A204.1 (cell line): Measurements from ENCODE around the gene RBMS2.
A peak's percentile ranks its signal among the peaks of the same experiment; 100 is the strongest.
"Not testable (repeated sequence)": the region's sequence is repeated elsewhere in the genome, so short reads cannot be mapped to it uniquely, and the experiment has no call there.

ENCODE experiments used
- FAIRE-seq: peaks from 2 replicates; lab custom pipeline; 2012; peaks lifted over from hg19 to GRCh38; lab: Jason Lieb, UNC

RBMS2 gene, protein sequence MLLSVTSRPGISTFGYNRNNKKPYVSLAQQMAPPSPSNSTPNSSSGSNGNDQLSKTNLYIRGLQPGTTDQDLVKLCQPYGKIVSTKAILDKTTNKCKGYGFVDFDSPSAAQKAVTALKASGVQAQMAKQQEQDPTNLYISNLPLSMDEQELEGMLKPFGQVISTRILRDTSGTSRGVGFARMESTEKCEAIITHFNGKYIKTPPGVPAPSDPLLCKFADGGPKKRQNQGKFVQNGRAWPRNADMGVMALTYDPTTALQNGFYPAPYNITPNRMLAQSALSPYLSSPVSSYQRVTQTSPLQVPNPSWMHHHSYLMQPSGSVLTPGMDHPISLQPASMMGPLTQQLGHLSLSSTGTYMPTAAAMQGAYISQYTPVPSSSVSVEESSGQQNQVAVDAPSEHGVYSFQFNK

DNA sequence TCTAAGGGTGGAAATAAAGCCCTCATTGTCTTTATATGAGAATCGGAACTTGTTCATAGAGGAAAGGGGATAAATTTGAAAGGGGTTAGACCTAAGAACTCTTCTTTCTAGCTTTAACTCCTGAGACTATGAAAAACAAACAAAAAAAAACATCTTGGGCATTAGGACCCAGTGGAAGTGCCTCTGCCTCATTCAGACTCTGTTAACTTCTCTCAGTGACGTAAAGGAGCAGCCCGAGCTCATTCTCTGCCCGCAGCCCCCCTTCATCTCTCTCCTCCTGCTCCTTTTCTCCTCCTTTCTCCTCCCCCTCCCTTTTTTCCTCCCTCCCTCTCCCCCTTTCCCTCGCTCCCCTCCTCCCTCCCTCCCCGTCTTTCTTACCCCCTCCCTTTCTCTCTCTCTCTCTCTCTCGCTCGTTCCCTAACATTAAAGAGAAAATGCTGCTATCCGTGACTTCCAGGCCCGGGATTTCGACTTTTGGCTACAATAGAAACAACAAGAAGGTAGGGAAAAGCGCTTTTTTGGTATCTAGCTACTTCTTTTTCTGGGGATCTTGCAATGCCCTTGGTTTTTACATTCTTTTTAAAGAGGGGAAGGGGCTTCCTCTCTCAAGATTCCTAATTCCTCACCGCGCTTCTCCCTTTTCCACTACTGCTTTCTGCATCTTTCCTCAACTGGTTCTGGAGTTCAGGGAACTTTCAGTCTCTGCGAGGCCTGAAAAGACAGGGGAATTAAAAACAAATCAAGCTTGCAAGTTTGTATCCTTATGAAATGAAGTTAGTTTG lies at the start of gene RBMS2:
Gene RBMS2 (plus strand): TSS at position 231 of the 782 bp plus-strand sequence. CDS start 204 bp downstream, at position 435.
- peak; percentile 49 for FAIRE-seq

DNA sequence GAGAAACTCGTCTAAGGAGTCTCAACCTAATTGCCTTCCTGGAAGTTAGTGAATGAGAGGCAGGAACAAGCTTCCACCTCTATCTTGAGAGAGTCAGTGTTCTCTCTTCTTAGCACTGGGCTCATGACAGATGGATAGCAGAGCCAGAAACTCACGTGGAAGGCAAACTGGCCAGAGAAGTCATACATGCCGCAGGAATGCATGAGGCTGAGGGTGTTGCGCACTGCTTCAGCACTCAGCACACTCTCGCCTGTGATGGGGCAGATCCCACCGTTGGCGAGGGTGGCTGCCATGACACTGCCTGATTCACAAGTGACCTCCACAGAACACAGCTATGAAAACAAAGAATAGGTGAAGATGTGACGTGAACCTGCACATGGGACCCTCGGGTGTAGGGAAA lies 47.2 kb upstream of the RBMS2 start:
- FAIRE-seq: no peak

DNA sequence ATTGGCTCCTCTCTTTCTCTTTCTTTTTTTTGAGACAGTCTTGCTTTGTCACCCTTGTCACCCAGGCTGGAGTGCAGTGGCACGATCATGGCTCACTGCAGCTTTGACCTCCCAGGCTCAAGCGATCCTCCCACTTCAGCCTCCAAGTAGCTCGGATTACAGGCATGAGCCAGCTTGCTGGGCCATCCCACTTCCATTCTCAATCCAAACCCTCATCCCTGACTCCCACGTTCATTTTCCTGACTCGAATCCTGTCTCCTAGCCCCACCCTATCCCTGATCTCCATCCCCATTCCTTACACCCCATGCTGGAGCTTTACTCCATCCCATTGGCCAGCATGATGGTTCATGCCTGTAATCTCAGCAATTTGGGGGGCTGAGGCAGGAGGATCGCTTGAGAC lies 45.5 kb upstream of the RBMS2 start:
- no peak for FAIRE-seq

DNA sequence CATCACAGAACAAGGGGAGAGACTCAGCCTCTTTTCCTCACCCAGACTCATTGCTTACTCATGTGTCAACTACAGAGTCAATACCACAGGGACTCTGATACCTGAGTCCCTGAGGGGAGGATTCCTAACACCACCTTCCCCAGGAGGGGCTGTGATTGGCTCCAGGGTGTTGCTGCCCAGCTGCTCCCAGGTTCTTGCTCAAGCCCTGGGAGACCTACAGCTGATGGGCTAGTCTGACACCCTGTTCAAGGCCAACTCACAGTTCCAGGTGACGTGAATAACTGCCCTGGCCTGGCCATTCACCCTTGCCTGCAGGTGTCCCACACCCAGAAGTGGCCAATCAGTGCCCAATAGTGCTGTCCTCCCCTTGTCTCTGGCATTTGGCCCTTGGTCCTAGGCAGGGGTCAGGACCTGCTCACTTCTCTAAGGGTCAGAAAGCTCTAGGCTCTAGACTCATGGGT lies 44.6 kb upstream of the RBMS2 start:
- no peak for FAIRE-seq

DNA sequence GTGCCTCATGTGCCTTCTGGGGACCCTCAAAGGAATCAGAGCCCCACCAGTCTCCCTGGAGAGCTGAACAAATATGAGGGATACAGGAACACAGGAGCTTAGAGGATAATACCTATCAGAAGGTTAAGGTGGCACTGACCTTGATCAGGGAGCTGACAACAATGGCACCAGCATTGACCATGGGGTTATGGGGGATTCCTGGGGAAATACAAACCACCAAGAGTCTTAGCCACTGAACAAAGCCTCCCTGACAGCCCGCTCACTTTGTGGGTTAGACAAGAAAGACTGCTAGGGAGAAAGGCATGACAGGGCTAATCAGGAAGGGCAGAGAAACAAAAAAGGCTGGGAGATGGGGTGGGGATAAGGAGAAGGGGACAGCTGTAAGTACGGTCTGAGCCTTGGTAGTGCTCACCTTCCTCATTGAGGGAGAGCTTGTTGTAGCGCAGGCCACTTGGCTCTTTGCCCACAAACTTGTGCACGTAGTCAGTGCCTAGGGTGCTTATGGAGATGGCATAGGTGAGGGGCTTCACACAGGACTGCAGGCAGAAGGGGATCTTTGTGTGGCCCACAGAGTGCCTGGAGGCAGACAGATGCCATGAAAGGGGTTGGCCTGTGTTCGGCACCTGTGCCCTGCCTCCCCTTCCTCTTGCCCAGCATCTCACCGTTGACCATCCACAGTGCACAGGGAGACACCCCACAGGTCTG lies 43.9 kb upstream of the RBMS2 start:
- no peak for FAIRE-seq

DNA sequence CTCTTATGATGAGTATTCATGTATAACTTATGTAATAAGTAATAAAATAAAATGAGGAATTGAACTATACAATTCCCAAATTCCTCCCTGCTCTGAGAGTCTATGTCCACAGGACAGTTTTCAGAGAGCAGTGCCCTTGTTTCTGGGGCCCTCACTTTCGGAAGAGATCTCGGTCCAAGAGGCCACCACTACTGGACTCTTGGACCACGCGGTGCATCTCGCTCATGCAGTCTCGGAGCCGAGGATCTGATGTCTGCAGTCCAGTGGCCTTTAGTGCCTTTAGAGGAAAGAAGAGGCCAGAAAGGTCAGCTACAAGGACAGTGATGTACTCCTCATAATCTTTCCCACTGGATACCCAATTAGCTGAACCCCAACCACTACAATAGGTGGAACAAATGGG lies 42.0 kb upstream of the RBMS2 start:
- FAIRE-seq: no peak

DNA sequence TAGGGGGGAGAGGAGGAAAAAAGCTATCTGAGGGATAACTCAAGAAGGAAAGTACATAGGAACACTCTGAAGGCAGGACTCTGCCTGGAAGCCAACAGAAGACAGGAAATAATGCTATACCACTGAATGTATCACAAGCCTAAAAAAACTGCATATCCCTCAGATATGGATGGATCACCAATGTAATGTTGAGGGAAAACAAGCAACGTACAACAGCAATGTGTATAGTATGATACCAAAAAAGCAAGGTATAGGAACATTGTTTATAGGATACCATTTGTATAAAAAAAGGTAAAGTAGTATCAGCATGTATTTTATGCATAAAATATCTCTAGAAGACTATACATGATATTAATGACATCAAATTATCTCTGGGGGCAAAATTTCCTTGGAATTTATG lies 37.1 kb upstream of the RBMS2 start:
- FAIRE-seq: no peak

DNA sequence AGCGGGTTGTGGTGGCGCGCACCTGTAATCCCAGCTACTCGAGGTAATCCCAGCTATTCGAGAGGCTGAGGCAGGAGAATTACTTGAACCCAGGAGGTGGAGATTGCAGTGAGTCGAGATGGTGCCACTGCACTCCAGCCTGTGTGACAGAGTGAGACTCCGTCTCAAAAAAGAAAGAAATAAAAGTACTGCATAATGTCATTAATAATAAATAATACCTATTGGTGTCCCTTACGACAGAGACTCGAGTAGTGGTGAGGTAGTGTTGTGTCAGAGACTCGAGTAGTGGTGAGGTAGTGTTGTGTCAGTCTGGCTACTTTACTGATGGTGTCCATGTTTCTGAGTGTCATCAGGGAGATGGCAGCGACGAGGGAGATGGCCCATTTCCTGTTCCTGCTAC lies 34.9 kb upstream of the RBMS2 start:
- FAIRE-seq: no peak

DNA sequence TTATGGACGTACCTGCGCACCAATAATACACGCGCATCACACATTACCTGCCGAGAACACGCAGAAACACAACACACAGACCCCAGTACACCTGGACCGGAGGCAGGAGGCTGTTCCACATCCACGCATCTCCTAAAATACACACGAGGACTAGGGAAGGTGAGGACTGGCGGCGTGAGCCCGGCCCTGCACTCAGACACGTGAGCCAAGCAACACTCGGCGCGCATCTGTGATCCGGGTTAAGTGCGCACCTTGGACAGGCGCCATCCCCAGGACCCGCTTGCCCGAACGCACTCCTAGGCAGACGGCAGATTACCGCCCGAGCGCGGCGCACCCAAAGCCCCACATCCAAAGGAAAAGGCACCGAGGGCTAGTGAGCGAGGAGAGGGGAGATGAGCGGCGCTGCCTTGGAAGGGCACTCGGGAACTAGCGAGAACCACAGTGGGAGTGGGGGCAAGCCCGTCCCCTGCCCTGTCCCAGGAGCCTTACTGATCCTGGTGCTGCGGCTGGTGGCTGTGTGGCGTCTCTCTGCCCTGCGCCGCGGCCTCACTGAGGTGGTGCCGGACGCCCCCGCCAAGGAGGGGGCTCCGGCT lies 34.1 kb upstream of the RBMS2 start:
- no peak for FAIRE-seq

DNA sequence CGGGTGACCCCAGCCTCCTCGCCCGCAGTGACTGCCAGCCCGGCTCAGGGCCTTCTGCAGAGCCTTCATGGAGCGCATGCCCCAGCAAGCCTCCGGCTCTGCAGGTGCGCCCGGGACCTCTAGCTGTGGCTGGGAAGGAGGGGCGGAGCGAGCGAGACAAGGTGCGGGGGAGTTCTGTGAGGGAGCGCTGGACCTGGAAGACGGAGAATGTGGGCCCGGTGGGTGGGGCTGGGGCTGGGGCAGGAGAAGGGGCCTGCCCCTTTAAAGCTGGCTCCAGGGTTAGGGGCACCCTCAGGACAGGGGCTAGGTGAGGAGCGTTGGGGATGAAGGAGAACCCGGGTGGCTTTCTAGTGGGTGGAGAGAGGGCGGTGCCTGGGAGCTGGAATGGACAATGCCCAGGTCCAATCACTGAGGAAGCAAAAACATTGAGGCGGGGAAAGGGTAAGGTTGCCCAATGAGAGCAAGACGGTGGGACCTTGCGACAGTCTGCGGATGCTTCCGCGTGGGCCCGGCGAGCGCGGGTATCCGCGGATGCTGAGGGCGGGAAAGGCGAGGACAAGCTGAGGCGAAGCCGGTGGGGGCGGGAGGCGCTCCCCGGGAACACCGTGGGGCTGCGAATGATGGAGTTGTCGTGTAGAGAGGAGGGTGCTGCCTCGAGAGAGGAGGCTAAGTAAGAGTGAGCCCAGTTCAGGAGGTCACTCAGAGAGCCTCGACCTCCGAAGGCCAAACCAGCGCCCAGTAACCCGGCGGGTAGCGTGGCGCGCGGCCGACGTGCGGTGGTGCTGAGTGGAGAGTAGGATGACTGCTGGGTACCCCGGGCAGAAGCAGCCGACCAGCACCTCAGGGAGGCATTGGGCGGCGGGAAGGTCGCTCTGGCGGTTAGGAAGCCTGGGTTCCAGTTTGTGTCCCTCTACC lies 33.3 kb upstream of the RBMS2 start, which contains the start of gene GLS2:
Gene GLS2 (minus strand): TSS at position 121 of the 915 bp plus-strand sequence. CDS start 43 bp downstream, at position 78.
- FAIRE-seq: no peak

DNA sequence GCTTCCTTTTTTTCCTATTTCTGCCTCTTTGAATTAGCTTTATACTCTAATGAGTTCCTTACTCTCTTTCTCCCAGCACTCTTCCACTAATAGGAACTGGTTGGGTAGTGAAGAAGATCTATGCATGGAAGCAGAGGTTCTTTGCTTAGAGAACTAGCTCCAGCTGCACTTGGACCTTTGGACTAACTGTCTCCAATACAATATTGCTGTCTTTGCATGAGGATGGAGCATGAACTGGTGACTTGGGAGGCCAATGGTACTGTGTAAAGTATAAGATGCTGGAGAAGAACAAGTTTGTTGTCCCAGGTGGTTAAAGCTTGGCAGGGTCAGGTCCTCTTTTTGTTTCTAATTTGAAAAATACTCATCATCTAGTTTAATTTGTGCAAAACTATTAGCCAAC lies 31.3 kb upstream of the RBMS2 start:
- FAIRE-seq: no peak

DNA sequence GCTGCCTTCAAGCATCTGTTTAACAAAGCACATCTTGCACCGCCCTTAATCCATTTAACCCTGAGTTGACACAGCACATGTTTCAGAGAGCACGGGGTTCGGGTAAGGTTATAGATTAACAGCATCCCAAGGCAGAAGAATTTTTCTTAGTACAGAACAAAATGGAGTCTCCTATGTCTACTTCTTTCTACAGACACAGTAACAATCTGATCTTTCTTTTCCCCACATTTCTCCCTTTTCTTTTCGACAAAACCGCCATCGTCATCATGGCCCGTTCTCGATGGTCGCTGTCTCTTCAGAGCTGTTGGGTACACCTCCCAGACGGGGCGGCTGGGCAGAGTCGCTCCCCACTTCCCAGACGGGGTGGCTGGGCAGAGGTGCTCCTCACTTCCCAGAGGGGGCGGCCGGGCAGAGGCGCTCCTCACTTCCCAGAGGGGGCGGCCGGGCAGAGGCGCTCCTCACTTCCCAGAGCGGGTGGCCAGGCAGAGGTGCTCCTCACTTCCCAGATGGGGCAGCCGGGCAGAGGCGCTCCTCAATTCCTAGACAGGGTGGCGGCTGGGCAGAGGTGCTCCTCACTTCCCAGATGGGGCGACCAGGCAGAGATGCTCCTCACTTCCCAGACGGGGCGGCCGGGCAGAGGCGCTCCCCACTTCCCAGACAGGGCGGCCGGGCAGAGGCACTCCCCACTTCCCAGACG lies 28.1 kb upstream of the RBMS2 start:
- not testable (repeated sequence) for FAIRE-seq

DNA sequence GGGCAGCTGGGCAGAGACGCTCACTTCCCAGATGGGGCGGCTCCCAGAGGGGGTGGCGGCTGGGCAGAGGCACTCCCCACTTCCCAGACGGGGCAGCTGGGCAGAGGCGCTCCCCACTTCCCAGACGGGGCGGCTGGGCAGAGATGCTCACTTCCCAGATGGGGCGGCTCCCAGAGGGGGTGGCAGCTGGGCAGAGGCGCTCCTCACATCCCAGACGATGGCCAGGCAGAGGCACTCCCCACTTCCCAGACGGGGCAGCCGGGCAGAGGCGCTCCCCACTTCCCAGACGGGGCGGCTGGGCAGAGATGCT lies 27.6 kb upstream of the RBMS2 start:
- not testable (repeated sequence) for FAIRE-seq

DNA sequence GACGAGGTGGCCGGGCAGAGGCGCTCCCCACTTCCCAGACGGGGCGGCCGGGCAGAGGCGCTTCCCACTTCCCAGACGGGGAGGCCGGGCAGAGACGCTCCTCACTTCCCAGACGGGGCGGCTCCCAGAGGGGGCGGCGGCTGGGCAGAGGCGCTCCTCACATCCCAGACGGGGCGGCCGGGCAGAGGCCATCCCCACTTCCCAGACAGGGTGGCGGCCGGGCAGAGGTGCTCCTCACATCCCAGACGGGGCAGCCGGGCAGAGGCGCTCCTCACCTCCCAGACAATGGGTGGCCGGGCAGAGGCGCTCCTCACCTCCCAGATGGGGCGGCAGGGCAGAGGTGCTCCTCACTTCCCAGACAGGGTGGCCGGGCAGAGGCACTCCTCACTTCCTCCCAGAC lies 27.1 kb upstream of the RBMS2 start:
- not testable (repeated sequence) for FAIRE-seq

DNA sequence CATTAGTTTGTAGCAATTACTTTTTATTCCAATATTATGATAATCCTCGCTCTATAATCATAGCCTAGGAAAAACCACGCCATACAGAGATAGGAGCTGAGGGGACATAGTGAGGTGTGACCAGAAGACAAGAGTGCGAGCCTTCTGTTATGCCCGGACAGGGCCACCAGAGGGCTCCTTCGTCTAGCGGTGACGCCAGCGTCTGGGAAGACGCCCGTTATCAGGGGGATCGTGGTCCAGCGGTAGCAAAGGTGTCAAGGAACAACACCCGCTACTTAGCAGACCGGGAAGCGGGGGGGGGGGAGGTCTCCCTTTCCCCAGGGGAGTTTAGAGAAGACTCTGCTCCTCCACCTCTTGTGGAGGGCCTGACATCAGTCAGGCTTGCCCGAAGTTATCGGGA lies 24.9 kb upstream of the RBMS2 start:
- FAIRE-seq: not testable (repeated sequence)

DNA sequence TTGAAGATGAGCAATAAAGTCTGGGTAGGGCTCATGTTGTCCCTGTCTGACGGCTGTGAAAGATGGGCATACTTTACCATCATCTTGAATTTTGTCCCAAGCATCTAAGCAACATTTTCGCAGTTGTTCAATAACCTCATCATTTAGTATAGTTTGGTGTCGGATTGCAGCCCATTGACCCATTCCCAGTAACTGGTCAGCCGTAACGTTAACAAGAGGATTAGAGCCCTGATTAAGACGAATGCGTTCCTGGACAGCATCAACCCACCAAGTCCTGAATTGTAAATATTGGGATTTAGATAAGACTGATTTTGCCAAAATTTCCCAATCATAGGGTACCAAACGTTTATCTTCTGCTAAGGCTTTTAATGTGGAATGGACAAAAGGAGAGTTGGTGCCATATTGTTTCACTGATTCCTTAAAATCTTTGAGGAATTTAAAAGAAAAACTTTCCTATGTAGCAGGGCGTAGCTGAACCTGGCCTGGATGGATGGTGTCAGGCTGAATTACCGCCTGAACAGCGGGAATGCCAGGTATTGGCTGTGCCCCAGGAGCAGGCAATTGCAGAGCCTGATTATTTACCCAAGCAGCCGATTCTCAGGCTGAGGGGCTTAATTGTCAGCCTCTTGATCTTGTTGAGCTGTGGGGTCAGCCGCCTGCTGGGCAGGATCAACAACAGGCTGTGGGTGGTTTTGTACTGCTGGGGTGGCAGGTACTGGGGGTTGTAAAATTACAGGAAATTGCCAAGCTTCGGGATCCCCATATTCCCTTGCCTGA lies 23.3 kb upstream of the RBMS2 start:
- not testable (repeated sequence) for FAIRE-seq

DNA sequence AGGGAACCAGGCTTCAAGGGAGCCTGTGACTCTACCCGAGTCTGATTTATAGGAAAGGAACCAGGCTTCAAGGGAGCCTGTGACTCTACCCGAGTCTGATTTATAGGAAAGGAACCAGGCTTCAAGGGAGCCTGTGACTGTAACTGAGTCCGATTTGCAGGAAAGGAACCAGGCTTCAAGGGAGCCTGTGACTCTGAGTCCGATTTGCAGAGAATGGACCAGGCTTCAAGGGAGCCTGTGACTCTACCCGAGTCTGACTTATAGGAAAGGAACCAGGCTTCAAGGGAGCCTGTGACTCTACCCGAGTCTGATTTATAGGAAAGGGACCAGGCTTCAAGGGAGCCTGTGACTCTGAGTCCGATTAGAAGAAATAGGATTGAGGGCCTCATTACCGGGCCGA lies 22.2 kb upstream of the RBMS2 start:
- not testable (repeated sequence) for FAIRE-seq

DNA sequence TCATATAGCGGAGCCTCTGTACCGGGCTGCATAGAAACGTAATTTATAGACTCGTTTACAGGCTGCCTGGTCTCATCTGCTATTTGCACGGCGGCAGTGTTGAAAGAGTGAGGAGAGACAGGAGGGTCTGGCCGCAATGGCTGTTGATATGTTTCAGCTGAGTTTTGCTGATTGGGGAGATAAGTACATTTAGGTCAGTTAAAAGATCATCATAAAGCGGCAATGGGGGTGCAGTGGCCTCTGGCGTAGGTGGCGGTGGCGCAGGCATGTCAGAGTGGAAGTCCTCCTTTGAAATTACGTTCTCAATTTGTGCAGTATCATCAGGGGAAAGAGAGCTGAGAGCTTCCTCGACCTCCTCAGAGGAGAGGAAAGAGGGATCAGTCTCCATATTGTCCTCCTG lies 21.7 kb upstream of the RBMS2 start:
- FAIRE-seq: not testable (repeated sequence)

DNA sequence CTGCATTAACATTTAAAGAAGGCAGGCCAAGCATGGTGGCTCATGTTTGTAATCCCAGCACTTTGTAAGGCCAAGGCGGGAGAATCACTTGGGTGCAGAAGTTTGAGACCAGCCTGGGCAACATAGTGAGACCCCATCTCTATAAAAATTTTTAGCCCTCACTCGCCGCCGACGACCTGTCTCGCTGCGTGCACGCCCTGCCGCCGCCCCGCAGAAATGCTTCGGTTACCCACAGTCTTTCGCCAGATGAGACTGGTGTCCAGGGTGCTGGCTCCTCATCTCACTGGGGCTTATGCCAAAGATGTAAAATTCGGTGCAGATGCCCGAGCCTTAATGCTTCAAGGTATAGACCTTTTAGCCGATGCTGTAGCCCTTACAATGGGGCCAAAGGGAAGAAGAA lies 10.8 kb upstream of the RBMS2 start:
- FAIRE-seq: no peak

DNA sequence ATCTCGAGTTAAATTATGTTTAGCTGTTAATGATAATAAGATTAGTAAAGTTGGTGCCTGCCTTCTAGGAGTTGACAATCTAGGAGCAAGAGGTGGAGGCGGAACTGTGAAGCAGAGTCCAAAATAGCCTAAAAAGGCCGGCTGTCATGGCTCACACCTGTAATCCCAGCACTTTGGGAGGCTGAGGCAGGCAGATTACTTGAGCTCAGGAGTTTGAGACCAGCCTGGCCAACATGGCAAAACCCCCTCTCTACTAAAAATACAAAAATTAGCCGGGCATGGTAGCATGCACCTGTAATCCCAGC lies 7.7 kb upstream of the RBMS2 start:
- not testable (repeated sequence) for FAIRE-seq
